Astrocyte (in vitro differentiated cells and primary cell): ENCODE data around the gene CTBP1.

ENCODE experiments used
- EZH2 ChIP-seq: IDR thresholded peaks from 2 replicates; pipeline ENCODE4 v1.6.1; 2012; ENCODE audit warnings: mild to moderate bottlenecking, low read length, inconsistent platforms; ENCODE audit not compliant: insufficient read depth
- TF ChIP-seq, protein P1 (sequence below): IDR thresholded peaks from 2 replicates; pipeline ENCODE4 v1.5.1; 2011; ENCODE audit warnings: low read depth, mild to moderate bottlenecking, inconsistent platforms, low read length, moderate library complexity; ENCODE audit not compliant: insufficient read depth

GRCh38 chr4:1202526-1203011 is 46.4 kb downstream of the CTBP1 start:
- TF ChIP-seq, protein P1, sequence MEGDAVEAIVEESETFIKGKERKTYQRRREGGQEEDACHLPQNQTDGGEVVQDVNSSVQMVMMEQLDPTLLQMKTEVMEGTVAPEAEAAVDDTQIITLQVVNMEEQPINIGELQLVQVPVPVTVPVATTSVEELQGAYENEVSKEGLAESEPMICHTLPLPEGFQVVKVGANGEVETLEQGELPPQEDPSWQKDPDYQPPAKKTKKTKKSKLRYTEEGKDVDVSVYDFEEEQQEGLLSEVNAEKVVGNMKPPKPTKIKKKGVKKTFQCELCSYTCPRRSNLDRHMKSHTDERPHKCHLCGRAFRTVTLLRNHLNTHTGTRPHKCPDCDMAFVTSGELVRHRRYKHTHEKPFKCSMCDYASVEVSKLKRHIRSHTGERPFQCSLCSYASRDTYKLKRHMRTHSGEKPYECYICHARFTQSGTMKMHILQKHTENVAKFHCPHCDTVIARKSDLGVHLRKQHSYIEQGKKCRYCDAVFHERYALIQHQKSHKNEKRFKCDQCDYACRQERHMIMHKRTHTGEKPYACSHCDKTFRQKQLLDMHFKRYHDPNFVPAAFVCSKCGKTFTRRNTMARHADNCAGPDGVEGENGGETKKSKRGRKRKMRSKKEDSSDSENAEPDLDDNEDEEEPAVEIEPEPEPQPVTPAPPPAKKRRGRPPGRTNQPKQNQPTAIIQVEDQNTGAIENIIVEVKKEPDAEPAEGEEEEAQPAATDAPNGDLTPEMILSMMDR = no peak
- no peak for TF ChIP-seq EZH2
